K562 (cell line): Measurements from ENCODE around the gene HCFC1R1.

ENCODE experiments used
- ATF6 ChIP-seq: sonication (generic); formaldehyde crosslinking; IDR thresholded peaks from 2 replicates; pipeline ENCODE4 v1.4.0; 2020; ENCODE audit warnings: mild to moderate bottlenecking, missing genetic modification reagents
- PCBP2 ChIP-seq: fragments of 200-400 bp; formaldehyde crosslinking; IDR thresholded peaks from 2 replicates; pipeline ENCODE4 v1.6.1; 2018; ENCODE audit warnings: low read length, low read depth, mild to moderate bottlenecking, moderate library complexity; ENCODE audit not compliant: poor library complexity, severe bottlenecking
- POLR2AphosphoS5 ChIP-seq: IDR thresholded peaks from 2 replicates; pipeline ENCODE4 v1.6.1; 2011; ENCODE audit warnings: mild to moderate bottlenecking, low read depth, low read length, moderate library complexity; ENCODE audit not compliant: control insufficient read depth, insufficient read depth
- SMAD3 ChIP-seq: fragments of 450-650 bp; formaldehyde crosslinking; conservative IDR thresholded peaks from 2 replicates; pipeline ENCODE4 v1.4.0; 2020; ENCODE audit warnings: mild to moderate bottlenecking
- ZNF75A ChIP-seq: fragments of 450-650 bp; formaldehyde crosslinking; IDR thresholded peaks from 2 replicates; pipeline ENCODE4 v1.4.0; 2020; ENCODE audit warnings: mild to moderate bottlenecking

DNA sequence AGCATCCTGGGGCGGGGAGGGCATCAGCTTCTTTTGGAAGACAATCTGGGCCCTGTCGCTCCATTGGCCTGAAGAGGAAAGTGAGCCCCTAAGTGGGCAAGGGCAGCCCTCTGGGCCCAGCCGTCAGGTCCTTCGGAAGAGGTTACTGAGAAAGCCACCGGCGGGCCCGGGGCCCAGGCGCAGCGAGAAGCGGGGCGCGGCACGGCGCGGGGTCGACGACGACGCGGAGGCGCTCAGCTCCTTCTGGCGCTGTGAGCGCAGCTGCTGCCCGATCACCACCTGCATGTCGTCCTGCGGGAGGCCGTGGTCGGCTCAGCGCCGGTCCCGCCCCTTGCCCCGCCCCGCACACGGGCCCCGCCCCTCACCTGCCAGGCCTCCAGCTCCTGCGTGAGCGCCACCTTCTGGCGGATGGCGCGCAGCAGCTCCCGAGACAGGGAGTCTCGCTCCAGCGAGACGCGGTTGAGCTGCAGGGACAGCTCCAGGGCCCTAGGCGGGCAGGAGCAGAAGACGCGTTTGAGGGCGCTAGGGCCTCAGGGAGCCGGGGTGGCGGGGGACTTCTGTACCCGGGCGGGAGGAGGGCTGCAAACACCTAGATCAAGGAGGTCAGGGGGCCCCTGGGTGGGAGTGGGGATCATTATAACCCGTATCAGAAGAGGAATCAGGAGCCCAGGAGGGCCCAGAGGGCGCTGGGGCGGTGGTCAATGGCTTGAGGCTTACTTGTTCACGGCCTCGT is 4.4 kb upstream of the HCFC1R1 start:
- no peak for TF ChIP-seq PCBP2
- TF ChIP-seq ZNF75A = no peak
- TF ChIP-seq ATF6 (CRISPR knock-in tag) = no peak
- no peak for TF ChIP-seq SMAD3 (CRISPR knock-in tag)
- TF ChIP-seq POLR2AphosphoS5 = peak; percentile 30; the same call in 1 of the 2 replicates
